H9 (cell line): ENCODE measurements around the gene FREM1. TPM values are rescaled to one million over a fixed set of nuclear protein-coding genes. Genes with fewer than 3 reads are reported as not detected.

Experiments used
- DNase-seq: peaks from one replicate; pipeline ENCODE4 v3.0.0-alpha.2; 2017
- H2AFZ ChIP-seq: one replicate; pipeline ENCODE4 v1.6.1; 2013; ENCODE audit warnings: mild to moderate bottlenecking, low read length, control low read depth, moderate library complexity
- H2AK5ac ChIP-seq: 2 replicates; pipeline ENCODE4 v1.6.1; 2013; ENCODE audit warnings: low read length, control low read depth, mixed read lengths; ENCODE audit not compliant: insufficient read length
- H2BK120ac ChIP-seq: one replicate; pipeline ENCODE4 v1.6.1; 2013; ENCODE audit warnings: low read depth, mild to moderate bottlenecking, low read length, control low read depth, inconsistent platforms; ENCODE audit not compliant: poor library complexity, severe bottlenecking
- H2BK12ac ChIP-seq: 2 replicates; pipeline ENCODE4 v1.6.1; 2013; ENCODE audit warnings: low read length, control low read depth, mixed read lengths, low read depth; ENCODE audit not compliant: insufficient read length
- H2BK15ac ChIP-seq: 2 replicates; pipeline ENCODE4 v1.6.1; 2013; ENCODE audit warnings: low read depth, low read length, control low read depth
- H2BK20ac ChIP-seq: one replicate; pipeline ENCODE4 v1.6.1; 2013; ENCODE audit warnings: low read depth, mild to moderate bottlenecking, low read length, control low read depth, inconsistent platforms; ENCODE audit not compliant: poor library complexity, severe bottlenecking
- H2BK5ac ChIP-seq: 2 replicates; pipeline ENCODE4 v1.6.1; 2013; ENCODE audit warnings: low read length, control low read depth, mixed read lengths; ENCODE audit not compliant: insufficient read length
- H3K14ac ChIP-seq: 2 replicates; pipeline ENCODE4 v1.6.1; 2013; ENCODE audit warnings: low read length, control low read depth; ENCODE audit not compliant: insufficient read depth
- H3K18ac ChIP-seq: 2 replicates; pipeline ENCODE4 v1.6.1; 2013; ENCODE audit warnings: low read depth, mild to moderate bottlenecking, mixed read lengths, low read length, control low read depth; ENCODE audit not compliant: insufficient read length
- H3K23ac ChIP-seq: 2 replicates; pipeline ENCODE4 v1.6.1; 2013; ENCODE audit warnings: low read length, control low read depth, mixed read lengths, low read depth; ENCODE audit not compliant: insufficient read length
- H3K23me2 ChIP-seq: 2 replicates; pipeline ENCODE4 v1.6.1; 2013; ENCODE audit warnings: low read depth, mild to moderate bottlenecking, mixed read lengths, low read length, control low read depth; ENCODE audit not compliant: insufficient read length, poor library complexity, severe bottlenecking
- H3K27ac ChIP-seq: 2 replicates; pipeline ENCODE4 v1.5.1; 2013; ENCODE audit warnings: low read length, control low read depth, mixed read lengths, low read depth; ENCODE audit not compliant: insufficient read length
- H3K27me3 ChIP-seq: 2 replicates; pipeline ENCODE4 v1.6.1; 2013; ENCODE audit warnings: low read length, control low read depth, inconsistent platforms; ENCODE audit not compliant: insufficient read depth
- H3K4ac ChIP-seq: 2 replicates; pipeline ENCODE4 v1.6.1; 2013; ENCODE audit warnings: low read depth, mild to moderate bottlenecking, control low read depth, inconsistent platforms, low read length, moderate library complexity
- H3K4me1 ChIP-seq: 2 replicates; pipeline ENCODE4 v1.6.1; 2013; ENCODE audit warnings: low read length, control low read depth, inconsistent platforms; ENCODE audit not compliant: insufficient read depth
- H3K4me2 ChIP-seq: 2 replicates; pipeline ENCODE4 v1.6.1; 2013; ENCODE audit warnings: low read length, control low read depth, mixed read lengths; ENCODE audit not compliant: insufficient read length, insufficient read depth
- H3K56ac ChIP-seq: 2 replicates; pipeline ENCODE4 v1.6.1; 2013; ENCODE audit warnings: low read depth, mild to moderate bottlenecking, mixed read lengths, low read length, control low read depth; ENCODE audit not compliant: insufficient read length
- H3K79me1 ChIP-seq: 2 replicates; pipeline ENCODE4 v1.6.1; 2013; ENCODE audit warnings: low read depth, mild to moderate bottlenecking, moderate library complexity, low read length, control low read depth, inconsistent platforms; ENCODE audit not compliant: insufficient read depth, poor library complexity, severe bottlenecking
- H3K79me2 ChIP-seq: 2 replicates; pipeline ENCODE4 v1.6.1; 2013; ENCODE audit warnings: low read length, control low read depth, inconsistent platforms; ENCODE audit not compliant: insufficient read depth
- H3K9ac ChIP-seq: 2 replicates; pipeline ENCODE4 v1.6.1; 2013; ENCODE audit warnings: low read length, control low read depth, mixed read lengths; ENCODE audit not compliant: insufficient read length; ENCODE audit errors: extremely low read depth
- H3K9me3 ChIP-seq: one replicate; pipeline ENCODE4 v1.6.1; 2013; ENCODE audit warnings: low read depth, low read length, inconsistent platforms; ENCODE audit not compliant: control insufficient read depth
- H3T11ph ChIP-seq: one replicate; pipeline ENCODE4 v1.6.1; 2013; ENCODE audit warnings: mild to moderate bottlenecking, low read length, control low read depth, inconsistent platforms
- H4K20me1 ChIP-seq: one replicate; pipeline ENCODE4 v1.6.1; 2013; ENCODE audit not compliant: control insufficient read depth, insufficient read length, insufficient read depth
- H4K5ac ChIP-seq: 2 replicates; pipeline ENCODE4 v1.6.1; 2013; ENCODE audit warnings: low read depth, mild to moderate bottlenecking, mixed read lengths, low read length, control low read depth; ENCODE audit not compliant: insufficient read length
- H4K8ac ChIP-seq: replicated peaks from 2 replicates; pipeline ENCODE4 v1.6.1; 2013; ENCODE audit warnings: low read length, control low read depth, mixed read lengths, low read depth; ENCODE audit not compliant: insufficient read length
- H4K91ac ChIP-seq: 2 replicates; pipeline ENCODE4 v1.6.1; 2013; ENCODE audit warnings: low read depth, mild to moderate bottlenecking, moderate library complexity, mixed read lengths, low read length, control low read depth; ENCODE audit not compliant: insufficient read length
- H3K27ac Mint-ChIP-seq, 3 experiments: 2 replicates in 2 of 3; 3 replicates in 1 of 3; pipeline ENCODE4 v1.8.0; 2020 to 2021; ENCODE audit warnings: mixed read lengths in 3 of 3, mild to moderate bottlenecking in 1 of 3, moderate library complexity in 1 of 3
- H3K27me3 Mint-ChIP-seq: 2 replicates; pipeline ENCODE4 v1.8.0; 2021; ENCODE audit warnings: low read depth, mild to moderate bottlenecking, moderate library complexity, mixed read lengths
- H3K36me3 Mint-ChIP-seq, 3 experiments: 2 replicates in 2 of 3; 3 replicates in 1 of 3; pipeline ENCODE4 v1.8.0; 2020 to 2021; ENCODE audit warnings: low read depth in 3 of 3, mixed read lengths in 3 of 3; ENCODE audit not compliant: insufficient read depth in 1 of 3
- H3K4me1 Mint-ChIP-seq, 2 experiments: 2 replicates each; pipeline ENCODE4 v1.8.0; 2020; ENCODE audit warnings: mixed read lengths in 2 of 2
- H3K4me3 Mint-ChIP-seq, 2 experiments: 2 replicates in 1 of 2; 3 replicates in 1 of 2; pipeline ENCODE4 v1.8.0; 2020 to 2021; ENCODE audit warnings: mild to moderate bottlenecking in 2 of 2, mixed read lengths in 2 of 2, moderate library complexity in 1 of 2
- H3K9me3 Mint-ChIP-seq, 2 experiments: 2 replicates in 1 of 2; 3 replicates in 1 of 2; pipeline ENCODE4 v1.8.0; 2020; ENCODE audit warnings: mild to moderate bottlenecking in 2 of 2, mixed read lengths in 2 of 2, moderate library complexity in 1 of 2
- total RNA-seq: library from RNA; stranded (reverse); gene quantifications from 2 replicates; pipeline ENCODE4 v1.2.1, GENCODE V29; 2021
- TF ChIP-seq, protein P1 (sequence below): fragments of 200-600 bp; sonication (generic); conservative IDR thresholded peaks from 3 replicates; pipeline ENCODE4 v1.8.0; 2021; ENCODE audit warnings: antibody characterized with exemption, mild to moderate bottlenecking

The FREM1 gene
- total RNA-seq, 1 experiment from 2014 or later, result 0.44 TPM

DNA sequence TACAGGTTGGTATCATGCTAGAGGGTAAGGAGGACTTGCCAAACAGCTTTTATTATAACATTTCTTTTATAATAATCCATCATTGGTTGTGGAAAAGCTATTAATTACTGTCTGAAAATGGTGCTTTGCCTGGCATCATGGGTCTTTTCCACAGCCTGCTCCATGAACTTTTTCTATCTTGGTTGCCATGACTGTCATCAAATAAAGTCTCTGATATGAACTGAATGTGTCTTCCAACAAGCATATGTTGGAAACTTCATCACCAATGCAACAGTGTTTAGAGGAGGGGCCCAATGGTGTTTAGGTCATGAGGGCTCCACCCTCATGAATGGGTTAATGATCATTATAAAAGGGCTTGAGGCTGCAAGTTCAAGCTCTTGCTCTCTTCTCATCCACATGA is 81.0 kb downstream of the FREM1 start:
- H2BK5ac ChIP-seq, result no peak overlapping the region
- no peak overlapping the region for H4K91ac ChIP-seq
- no peak overlapping the region for H3K14ac ChIP-seq
- no peaks in the 10 kb centered on the region for H3K27me3 ChIP-seq
- no peaks in the 10 kb centered on the region for H3K27me3 Mint-ChIP-seq
- peaks cover 0 to 2% of the 10 kb centered on the region in 2 experiments; a peak in 2 of 5 replicates for H3K9me3 Mint-ChIP-seq
- H3K4ac ChIP-seq, result no peak overlapping the region
- no peak overlapping the region for H2AK5ac ChIP-seq
- no peak overlapping the region for H2BK15ac ChIP-seq
- no peak overlapping the region for H3K9ac ChIP-seq
- H2BK20ac ChIP-seq, result no peak overlapping the region
- no peak overlapping the region for H3K56ac ChIP-seq
- DNase-seq, result no peak
- H3K4me3 Mint-ChIP-seq, result no peak overlapping the region
- no peak overlapping the region for H2BK120ac ChIP-seq
- H3T11ph ChIP-seq, result no peak overlapping the region
- no peaks in the 10 kb centered on the region for H3K23me2 ChIP-seq
- H4K5ac ChIP-seq, result no peak overlapping the region
- H3K79me1 ChIP-seq, result no peaks in the 10 kb centered on the region
- peaks cover 2 to 10% (median 6%) of the 10 kb centered on the region in 3 experiments; a peak in 6 of 7 replicates for H3K36me3 Mint-ChIP-seq
- no peak overlapping the region for H3K23ac ChIP-seq
- TF ChIP-seq, protein P1, sequence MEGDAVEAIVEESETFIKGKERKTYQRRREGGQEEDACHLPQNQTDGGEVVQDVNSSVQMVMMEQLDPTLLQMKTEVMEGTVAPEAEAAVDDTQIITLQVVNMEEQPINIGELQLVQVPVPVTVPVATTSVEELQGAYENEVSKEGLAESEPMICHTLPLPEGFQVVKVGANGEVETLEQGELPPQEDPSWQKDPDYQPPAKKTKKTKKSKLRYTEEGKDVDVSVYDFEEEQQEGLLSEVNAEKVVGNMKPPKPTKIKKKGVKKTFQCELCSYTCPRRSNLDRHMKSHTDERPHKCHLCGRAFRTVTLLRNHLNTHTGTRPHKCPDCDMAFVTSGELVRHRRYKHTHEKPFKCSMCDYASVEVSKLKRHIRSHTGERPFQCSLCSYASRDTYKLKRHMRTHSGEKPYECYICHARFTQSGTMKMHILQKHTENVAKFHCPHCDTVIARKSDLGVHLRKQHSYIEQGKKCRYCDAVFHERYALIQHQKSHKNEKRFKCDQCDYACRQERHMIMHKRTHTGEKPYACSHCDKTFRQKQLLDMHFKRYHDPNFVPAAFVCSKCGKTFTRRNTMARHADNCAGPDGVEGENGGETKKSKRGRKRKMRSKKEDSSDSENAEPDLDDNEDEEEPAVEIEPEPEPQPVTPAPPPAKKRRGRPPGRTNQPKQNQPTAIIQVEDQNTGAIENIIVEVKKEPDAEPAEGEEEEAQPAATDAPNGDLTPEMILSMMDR, result no peak
- H3K9me3 ChIP-seq, result no peaks in the 10 kb centered on the region
- no peak overlapping the region for H2AFZ ChIP-seq
- H4K8ac ChIP-seq, result no peak overlapping the region
- no peaks in the 10 kb centered on the region for H3K4me1 ChIP-seq
- H2BK12ac ChIP-seq, result no peak overlapping the region
- no peak overlapping the region for H3K27ac Mint-ChIP-seq
- H3K18ac ChIP-seq, result no peak overlapping the region
- H3K4me1 Mint-ChIP-seq, result no peaks in the 10 kb centered on the region
- no peaks in the 10 kb centered on the region for H3K79me2 ChIP-seq
- H4K20me1 ChIP-seq, result no peaks in the 10 kb centered on the region
- H3K27ac ChIP-seq, result no peak overlapping the region
- H3K4me2 ChIP-seq, result no peak overlapping the region
